G401 (cell line): ENCODE data around the gene BNIP3. TPM values are rescaled to one million over a fixed set of nuclear protein-coding genes. Genes with fewer than 3 reads are reported as not detected.
A peak's percentile ranks its signal among the peaks of the same experiment; 100 is the strongest.
"Not testable (repeated sequence)": the region's sequence is repeated elsewhere in the genome, so short reads cannot be mapped to it uniquely, and the experiment has no call there.

ENCODE experiments used
- DNase-seq: peaks from one replicate; pipeline ENCODE4 v3.0.0-alpha.2; 2015; ENCODE audit warnings: low spot score
- in situ Hi-C: cut with HindIII; loops from 2 replicates; pipeline ENCODE4 v1.10.0; 2016; ENCODE audit warnings: low sequenced_read_pairs, mixed read lengths
- total RNA-seq: library from RNA; depleted of rRNA; stranded (reverse); fragments of >200 nt; shearing (Covaris generic); gene quantifications from 2 replicates; pipeline ENCODE4 v1.2.3, GENCODE V29; 2014

The BNIP3 gene
- total RNA-seq, 1 experiment from 2014 or later: 96.5 TPM

DNA sequence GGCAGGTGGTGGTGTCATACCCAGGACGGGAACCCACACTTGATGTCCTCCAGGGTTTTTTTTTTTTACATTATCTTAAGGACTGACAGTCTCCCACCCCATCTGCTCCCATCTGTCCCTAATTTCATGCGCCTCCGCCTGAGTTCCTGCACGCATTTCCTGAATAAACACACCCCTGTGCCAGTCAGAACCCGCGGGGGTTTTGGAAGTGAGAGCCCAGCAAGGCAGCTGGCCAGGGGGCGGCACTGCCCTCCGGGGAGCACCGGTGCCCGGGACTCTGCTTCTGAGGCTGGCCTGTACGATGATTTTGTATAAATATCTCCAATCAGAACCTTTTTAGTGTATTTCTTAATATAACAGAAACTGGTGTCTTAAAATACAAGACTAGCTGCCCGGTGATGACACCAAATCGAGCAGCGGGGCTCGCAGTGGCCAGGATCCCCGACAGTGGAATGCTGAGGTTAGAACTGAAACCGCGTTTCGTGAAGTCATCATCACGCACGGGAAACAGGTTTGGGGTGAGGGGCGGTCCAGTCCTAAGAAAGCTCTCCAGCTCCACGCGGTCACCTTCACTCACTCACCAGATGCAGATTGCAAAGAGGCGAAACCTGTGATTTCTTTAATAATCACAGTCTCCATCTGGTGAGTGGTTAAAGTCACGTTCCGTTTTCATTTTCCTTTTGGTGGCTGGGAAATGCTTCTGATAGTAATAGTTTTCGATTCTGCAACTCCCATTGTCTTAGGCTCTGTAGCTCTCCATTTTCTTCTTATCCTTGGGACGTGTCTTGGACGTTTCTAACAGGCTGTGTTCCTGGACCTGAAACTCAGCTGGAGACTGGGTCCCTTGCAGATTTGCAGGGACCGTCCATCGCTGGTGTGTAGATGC, 19.7 kb downstream of the BNIP3 start:
- peak; percentile 66 for DNase-seq
- in situ Hi-C loops: no loop called here

DNA sequence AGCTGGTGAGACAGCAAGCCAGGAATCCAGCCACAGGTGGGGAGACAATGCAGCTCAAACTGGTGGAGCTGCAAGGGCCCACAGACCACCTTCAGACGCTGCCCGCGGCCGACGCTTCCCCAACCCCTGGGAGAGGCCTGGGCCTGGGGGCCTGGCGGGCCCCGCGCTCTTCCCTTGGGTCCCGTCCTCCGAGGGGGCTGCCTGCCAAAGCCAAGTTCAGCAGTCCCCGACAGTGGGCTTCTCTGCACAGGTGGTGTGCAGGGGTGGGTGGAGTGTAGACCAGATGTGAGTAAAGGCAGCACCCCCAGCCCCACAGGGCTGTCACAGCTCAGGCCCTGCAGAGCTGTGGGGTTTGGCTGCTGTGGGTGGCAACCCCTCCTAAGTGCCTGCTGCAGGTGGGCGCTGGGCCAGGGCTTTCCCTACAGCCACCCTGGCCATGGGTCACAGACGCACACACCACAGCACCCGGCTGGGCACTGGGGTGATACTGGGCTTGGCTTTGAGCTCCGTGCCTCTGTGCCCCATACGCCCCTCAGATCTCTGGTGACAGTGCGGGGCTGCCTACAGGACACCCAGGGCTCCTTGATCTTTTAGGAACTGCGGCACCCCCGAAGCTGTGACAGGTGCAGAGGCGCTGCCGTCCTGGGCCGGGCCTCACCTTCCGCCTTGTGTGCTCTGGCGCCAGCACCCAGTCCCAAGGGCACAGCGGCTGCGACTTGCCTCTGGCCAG, 20.5 kb downstream of the BNIP3 start:
- DNase-seq: no peak
- in situ Hi-C loops: no loop called here

DNA sequence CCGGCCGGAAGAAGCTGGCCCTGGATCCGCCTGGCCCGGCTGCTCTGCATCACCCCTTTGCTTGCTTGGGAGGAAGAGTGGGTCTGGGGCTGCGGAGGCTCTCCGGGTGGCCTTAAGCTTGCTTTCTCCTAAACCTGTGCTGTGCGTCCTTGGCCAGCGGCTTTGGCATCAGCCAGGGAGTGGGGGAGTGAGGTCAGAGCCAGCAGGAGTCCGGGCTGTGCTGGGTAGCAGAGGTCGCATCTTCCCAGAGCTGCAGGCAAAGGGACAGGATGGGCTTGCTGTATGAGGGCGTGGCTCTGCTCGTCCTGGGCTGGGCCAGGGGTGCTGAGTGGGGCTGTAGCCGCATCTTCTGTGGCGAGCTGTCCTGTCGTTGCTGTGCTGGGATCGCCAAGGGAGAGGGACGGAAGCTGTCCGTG, 21.1 kb downstream of the BNIP3 start:
- no peak for DNase-seq
- in situ Hi-C loops: no loop called here

DNA sequence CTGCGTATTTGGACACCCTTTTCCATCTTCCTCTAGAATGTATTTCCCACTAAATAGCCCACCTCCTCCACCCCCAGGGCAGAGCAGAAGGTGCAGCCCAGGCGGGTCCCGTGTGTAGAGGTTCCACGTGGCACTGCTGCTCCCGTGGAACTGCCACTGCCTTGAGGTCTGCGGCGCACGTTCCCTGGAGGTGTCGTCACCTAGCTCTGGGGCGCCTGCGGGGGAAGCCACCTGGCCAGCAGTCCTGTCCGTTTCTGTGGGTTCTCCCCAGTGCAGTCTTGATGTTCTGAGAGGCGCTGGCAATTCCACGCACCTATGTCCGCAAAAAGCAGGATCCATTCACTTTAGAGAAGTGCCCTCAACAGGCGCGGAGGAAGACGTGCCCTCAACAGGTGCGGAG, 21.9 kb downstream of the BNIP3 start:
- in situ Hi-C loops: no loop called here
- no peak for DNase-seq

DNA sequence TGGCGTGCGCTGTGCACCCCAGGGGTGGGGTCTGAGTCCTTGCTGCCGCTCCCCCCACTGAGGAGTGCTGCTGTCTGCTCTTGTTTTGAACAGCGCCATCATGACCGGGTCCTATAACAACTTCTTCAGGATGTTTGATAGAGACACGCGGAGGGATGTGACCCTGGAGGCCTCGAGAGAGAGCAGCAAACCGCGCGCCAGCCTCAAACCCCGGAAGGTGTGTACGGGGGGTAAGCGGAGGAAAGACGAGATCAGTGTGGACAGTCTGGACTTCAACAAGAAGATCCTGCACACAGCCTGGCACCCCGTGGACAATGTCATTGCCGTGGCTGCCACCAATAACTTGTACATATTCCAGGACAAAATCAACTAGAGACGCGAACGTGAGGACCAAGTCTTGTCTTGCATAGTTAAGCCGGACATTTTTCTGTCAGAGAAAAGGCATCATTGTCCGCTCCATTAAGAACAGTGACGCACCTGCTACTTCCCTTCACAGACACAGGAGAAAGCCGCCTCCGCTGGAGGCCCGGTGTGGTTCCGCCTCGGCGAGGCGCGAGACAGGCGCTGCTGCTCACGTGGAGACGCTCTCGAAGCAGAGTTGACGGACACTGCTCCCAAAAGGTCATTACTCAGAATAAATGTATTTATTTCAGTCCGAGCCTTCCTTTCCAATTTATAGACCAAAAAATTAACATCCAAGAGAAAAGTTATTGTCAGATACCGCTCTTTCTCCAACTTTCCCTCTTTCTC, 26.0 kb downstream of the BNIP3 start:
- DNase-seq: no peak
- in situ Hi-C loops: no loop called here

DNA sequence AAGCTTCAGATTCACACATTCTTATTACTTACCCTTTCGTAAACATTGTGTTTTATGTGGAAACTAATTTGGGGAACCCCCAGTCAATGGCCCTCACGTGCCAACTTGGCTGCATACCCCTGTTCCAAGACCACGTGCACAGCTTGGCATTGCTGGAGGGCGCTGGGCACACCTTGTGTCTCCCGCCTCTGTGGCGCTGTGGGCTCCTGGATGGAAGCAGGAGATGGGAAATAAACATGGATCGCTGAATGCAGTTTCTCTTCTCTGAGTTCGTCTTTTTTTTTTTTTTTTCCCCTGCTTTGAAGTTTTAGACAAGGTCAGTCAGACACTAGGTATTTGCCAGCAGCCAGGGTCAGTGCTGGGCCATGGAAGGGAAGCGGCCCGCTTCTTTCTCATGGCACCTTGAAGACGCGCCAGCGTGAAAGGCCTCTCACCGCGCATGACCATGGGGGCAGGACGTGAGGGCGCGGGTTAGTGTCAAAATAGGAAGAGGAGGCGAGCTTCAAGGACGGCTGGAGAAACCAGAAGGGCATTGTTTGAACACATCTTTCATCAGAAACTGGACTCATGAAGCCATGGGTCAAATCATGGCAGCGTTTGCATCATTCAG, 27.3 kb downstream of the BNIP3 start:
- in situ Hi-C loops: no loop called here
- peak; percentile 76 for DNase-seq

DNA sequence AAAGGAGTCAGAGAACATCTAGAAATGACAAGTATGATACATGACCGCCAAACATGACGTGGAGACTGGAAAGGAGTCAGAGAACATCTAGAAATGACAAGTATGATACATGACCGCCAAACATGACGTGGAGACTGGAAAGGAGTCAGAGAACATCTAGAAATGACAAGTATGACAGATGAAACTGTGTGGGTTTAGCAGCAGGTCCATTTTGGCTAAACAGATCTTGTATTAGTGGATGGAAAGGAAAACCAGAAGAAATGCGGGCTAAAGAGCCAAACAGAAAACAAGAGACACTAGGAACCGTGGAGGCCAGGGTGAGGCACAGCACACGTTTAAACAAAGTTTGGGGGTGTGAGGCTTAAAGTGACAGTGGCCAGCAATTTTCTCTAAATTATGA, 31.8 kb downstream of the BNIP3 start:
- in situ Hi-C loops, DNase-seq: not testable (repeated sequence)

DNA sequence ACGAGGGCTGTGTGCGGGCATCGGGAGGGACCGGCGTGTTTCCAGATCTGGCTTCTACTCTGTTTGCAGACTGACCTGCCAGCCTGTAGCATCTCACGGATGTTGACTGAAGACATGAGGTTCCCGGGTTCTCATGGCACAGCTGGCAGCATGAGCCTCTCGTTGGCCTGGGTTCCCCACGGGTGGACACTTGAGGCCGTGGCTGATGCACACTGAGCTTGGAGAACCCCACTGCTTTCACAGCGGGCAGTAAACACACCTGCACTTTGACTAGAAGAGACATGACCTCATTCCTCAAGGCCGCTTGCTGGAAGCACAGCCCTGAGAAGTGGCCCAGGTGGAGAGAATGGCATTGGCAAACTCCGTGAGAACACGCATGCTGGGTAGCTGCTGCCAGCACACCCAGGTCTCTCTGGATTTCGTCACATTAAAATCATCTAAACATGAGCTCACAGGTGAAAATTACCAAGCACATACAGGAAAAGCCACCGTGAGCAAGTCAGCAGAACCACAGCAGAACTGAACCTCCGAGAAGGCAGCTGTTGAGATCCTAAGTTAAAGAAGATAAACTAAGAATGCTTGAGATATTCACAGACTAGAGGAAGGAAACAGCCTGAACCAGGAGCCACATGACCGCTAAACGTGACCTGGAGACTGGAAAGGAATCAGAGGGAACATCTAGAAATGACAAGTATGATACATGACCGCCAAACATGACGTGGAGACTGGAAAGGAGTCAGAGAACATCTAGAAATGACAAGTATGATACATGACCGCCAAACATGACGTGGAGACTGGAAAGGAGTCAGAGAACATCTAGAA, 32.5 kb downstream of the BNIP3 start:
- in situ Hi-C loops: no loop called here
- peak; percentile 62 for DNase-seq

DNA sequence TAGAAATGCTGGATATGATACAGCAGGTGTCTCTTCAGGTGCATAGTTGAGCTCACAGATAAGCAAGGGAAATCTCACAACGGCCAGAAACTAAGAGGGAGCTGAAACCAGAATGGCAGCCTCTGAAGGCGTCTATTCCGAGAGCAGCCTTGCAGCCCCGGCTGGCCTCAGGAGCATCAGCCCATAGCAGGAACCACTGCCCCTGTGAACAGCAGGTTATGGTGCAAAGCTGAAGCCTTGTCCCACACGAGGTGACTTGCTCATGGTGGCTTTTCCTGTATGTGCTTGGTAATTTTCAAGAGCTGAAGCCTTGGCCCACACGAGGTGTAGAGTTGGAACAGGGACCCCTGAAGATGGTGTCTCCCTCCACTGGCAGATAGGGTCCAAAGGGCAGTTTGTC, 33.2 kb downstream of the BNIP3 start:
- in situ Hi-C loops: no loop called here

DNA sequence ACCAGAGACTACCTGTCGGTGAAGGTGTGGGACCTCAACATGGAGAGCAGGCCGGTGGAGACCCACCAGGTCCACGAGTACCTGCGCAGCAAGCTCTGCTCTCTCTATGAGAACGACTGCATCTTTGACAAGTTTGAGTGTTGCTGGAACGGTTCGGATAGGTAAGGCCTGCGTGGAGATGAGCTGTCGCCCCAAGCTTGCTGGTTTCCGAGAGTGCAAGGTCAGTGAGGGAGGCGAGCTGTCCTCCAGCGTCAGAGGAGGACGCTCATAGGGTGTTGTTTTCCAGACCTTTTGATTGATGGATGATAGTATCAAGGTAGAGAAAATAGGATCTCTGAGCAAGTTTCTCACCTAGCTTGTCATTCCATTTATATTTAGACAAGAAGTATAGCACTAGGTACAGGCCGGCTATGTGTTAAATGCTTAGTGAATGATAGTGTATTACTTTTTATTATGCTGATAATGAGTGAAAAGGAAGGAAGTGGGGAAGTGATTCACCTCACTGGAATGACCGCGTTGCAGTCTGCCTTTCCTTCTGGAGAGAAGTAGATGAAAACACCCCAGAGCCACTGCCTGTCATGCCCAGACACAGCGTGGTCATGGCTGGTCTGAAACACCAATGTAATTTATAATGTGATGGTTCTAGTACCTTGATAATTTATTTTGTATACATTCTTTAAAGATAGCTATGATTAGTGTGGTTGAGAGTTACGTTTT, 33.9 kb downstream of the BNIP3 start:
- in situ Hi-C loops: no loop called here
- DNase-seq: no peak

More for the DNA sequence above, 33.2 kb downstream of the BNIP3 start:
- no peak for DNase-seq

DNA sequence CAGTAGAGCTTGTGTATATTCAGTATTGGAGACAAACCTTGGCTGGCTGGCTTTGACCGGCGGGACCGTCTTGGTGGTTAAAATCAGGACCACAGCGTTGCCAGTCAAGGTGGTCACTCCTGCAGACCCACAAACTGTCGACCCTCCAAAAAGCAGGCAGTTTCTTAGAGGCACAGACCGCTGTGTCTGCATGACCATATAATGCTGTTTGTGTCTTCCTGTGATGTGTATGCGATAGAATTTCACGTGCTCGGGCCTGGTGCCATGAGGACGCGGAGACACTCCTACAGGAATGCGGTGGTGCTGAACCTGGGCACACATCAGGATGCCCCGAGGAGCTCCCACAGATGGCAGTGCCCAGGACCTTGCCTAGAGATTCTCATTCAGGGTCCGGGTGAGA, 34.8 kb downstream of the BNIP3 start:
- in situ Hi-C loops: no loop called here
- DNase-seq: no peak

DNA sequence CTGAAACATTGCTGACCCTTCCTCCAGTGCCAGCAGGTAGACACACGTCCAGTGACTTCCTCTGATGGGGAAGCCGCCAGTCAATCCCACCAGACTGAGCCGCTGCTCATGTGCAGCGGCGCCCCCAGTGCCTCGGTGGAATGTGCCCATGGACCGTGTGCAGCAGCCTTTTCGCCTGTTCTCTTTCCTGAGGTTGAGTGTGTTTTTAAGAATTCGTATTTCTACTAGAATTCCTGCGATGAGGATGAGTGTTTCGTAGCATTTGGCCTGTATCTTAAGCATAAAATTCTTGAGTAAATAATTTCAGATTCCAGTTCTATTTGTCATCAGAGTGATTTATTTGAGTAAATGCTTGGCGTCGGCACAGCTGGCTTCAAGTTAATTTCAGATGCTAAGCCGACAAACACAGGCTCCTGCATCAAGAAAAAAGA, 35.4 kb downstream of the BNIP3 start:
- in situ Hi-C loops: no loop called here

DNA sequence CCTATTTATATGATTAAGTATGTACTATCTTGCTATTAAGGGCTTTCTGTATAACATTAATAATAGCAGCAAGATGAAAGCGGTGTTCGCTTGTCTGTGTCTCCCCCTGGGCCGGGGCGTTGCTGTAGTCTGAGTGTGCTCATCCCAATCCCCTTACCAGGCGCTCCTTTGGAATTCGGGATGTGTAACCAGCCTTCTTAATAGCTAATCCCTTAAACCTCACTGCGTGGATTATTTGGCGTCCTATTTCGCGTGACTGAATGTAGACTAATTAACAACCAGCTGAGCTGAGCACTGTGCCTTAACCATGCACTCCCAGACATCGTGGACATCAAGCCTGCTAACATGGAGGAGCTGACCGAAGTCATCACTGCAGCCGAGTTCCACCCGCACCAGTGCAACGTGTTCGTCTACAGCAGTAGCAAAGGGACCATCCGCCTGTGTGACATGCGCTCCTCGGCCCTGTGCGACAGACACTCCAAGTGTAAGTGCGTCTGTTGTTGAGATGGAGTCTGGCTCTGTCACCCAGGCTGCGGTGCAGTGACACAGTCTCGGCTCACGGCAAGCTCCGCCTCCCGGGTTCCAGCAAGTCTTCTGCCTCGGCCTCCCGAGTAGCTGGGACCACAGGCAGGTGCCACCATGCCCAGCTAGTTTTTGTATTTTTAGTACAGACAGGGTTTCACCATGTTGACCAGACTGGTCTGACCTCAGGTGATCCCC, 36.6 kb downstream of the BNIP3 start:
- in situ Hi-C loops: no loop called here
- peak; percentile 32 for DNase-seq

More for the DNA sequence above, 35.4 kb downstream of the BNIP3 start:
- DNase-seq: no peak

DNA sequence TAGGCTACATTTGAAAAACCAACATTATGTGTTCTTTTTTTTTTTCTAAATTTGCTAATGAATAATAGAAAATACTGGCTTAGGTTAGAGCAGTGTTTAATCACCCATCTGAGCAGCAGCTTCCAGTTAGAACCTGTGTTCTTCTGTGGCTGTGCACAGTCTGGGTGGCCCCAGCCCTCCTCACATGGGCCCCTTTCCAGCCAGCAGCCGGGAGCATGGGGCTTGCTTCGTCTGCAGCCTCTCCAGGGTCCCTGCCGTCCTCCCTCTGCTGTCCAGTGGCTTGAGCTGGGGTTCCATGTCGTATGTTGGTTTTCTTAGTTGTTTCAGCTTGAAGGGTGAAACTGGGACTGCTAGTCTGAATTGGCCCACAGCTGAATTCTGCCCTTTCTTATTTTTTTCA, 37.3 kb downstream of the BNIP3 start:
- DNase-seq: no peak
- in situ Hi-C loops: no loop called here

DNA sequence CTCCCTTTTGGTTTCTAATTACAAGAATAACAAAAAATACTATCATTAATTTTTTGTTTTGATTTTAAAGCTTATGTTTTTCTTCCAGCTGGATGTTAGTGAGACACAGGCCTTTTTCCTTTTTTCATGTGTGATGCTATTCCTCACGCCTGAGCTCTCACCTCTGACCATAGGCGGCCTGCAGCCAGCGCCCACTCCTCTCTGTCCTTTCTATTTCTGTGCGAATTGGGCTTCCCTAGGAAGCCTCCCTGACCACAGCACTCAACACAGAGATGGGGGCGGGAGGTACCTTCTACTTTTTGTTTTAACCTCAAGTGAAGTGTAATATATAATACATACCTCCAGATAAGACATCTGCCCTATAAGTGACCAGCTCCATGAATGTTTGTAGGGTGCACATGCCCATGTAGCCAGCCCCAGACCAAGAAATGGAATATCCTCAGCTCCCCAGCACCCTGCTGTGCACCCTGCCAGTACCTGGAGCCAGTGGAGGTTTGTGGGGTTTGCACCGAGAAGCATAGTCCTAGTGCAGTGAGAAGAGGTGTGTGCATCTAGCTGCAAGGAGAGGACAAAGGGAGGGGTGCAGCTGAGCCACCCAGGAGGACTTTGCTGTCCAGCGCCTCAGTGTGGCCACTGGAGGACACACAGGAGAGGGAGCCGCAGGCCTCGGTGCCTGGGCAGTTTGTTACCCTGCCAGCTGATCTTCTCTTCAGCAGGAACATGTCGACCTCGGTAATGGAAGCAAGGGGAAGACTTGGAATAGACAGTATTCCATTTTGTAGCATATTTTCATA, 38.5 kb downstream of the BNIP3 start:
- peak; percentile 73 for DNase-seq
- in situ Hi-C loops: no loop called here

DNA sequence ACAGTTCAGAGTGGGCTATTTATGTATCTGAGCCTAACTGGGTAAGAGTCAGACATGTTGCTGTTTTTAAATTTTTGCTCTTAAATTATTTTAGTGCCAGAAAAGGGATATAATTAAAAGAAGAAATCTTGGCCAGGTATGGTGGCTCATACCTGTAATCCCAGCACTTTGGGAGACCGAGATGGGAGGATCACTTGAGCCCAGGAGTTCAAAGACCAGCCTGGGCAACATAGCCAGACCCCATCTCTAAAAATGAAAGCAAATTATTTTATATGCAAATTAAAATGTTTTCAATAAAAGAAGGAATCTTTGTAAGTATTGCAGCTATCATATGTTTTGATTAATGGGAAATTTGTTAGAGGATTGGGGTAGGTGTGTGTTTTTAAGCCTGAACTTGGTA, 39.3 kb downstream of the BNIP3 start:
- in situ Hi-C loops: no loop called here
- DNase-seq: no peak

DNA sequence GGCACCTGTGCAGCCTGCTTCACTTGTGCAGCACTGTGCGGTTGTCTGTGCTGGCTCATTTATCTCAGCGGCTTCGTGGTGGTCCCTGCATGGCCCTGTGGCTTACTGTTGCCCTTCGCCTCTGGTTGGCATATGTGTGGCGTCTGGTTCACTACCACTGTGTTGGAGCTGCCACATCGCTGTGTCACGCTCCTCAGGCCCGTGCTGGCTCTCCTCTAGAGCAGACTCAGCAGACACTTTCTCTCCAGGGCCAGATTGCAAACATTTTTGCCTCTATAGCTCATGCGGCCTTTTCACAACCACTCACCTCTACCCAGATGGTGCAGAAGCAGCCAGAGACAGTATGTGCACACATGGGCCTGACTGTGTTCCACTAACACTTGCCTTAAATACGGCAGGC, 43.0 kb downstream of the BNIP3 start:
- in situ Hi-C loops: no loop called here
- peak; percentile 79 for DNase-seq
